HEK293T (cell line): ENCODE results near the gene EYS.

Source experiments
- CTCF ChIA-PET: fragments of 350-600 bp; formaldehyde crosslinking; extraction: SDS; loops from one replicate; lab custom pipeline; 2021; ENCODE audit warnings: antibody characterized with exemption, inconsistent platforms; lab: Yijun Ruan, JAX
- POLR2A ChIA-PET: fragments of 350-600 bp; formaldehyde crosslinking; extraction: SDS; loops from one replicate; lab custom pipeline; 2020; ENCODE audit warnings: antibody characterized with exemption, inconsistent platforms; lab: Yijun Ruan, JAX
- DNase-seq: peaks from one replicate; pipeline ENCODE4 v3.0.0; 2012; ENCODE audit warnings: mixed read lengths; ENCODE audit errors: extremely low spot score
- ARNT ChIP-seq: fragments of 450-650 bp; IDR thresholded peaks from 2 replicates; pipeline ENCODE4 v1.6.1; 2017; ENCODE audit warnings: mild to moderate bottlenecking
- BHLHE40 ChIP-seq: fragments of 450-650 bp; IDR thresholded peaks from 2 replicates; pipeline ENCODE4 v1.6.1; 2016; ENCODE audit warnings: mild to moderate bottlenecking, moderate library complexity, borderline replicate concordance
- CTBP1 ChIP-seq: fragments of 450-650 bp; IDR thresholded peaks from 2 replicates; pipeline ENCODE4 v1.6.1; 2016; ENCODE audit warnings: borderline replicate concordance
- ELF4 ChIP-seq: fragments of 450-650 bp; IDR thresholded peaks from 2 replicates; pipeline ENCODE4 v1.6.1; 2017; ENCODE audit warnings: antibody characterized with exemption
- FOXA1 ChIP-seq: fragments of 450-650 bp; IDR thresholded peaks from 2 replicates; pipeline ENCODE4 v1.6.1; 2016; ENCODE audit warnings: mild to moderate bottlenecking
- FOXK2 ChIP-seq: fragments of 450-650 bp; IDR thresholded peaks from 2 replicates; pipeline ENCODE4 v1.6.1; 2016; ENCODE audit warnings: mild to moderate bottlenecking
- FOXM1 ChIP-seq: fragments of 450-650 bp; IDR thresholded peaks from 2 replicates; pipeline ENCODE4 v1.6.1; 2017; ENCODE audit warnings: mild to moderate bottlenecking, borderline replicate concordance
- HDGF ChIP-seq: fragments of 450-650 bp; IDR thresholded peaks from 2 replicates; pipeline ENCODE4 v1.6.1; 2017; ENCODE audit warnings: antibody characterized with exemption, borderline replicate concordance
- L3MBTL2 ChIP-seq: fragments of 450-650 bp; conservative IDR thresholded peaks from 2 replicates; pipeline ENCODE4 v1.6.1; 2016; ENCODE audit warnings: mild to moderate bottlenecking
- LEF1 ChIP-seq: fragments of 450-650 bp; IDR thresholded peaks from 2 replicates; pipeline ENCODE4 v1.6.1; 2017; ENCODE audit warnings: mild to moderate bottlenecking, borderline replicate concordance
- NFRKB ChIP-seq: fragments of 450-650 bp; IDR thresholded peaks from 2 replicates; pipeline ENCODE4 v1.6.1; 2016; ENCODE audit warnings: mild to moderate bottlenecking, moderate library complexity
- PKNOX1 ChIP-seq: fragments of 450-650 bp; IDR thresholded peaks from 2 replicates; pipeline ENCODE4 v1.6.1; 2016
- SP1 ChIP-seq: fragments of 450-650 bp; IDR thresholded peaks from 2 replicates; pipeline ENCODE4 v1.6.1; 2017
- SUZ12 ChIP-seq: fragments of 450-650 bp; IDR thresholded peaks from 2 replicates; pipeline ENCODE4 v1.6.1; 2016; ENCODE audit warnings: mild to moderate bottlenecking
- TARDBP ChIP-seq: fragments of 450-650 bp; IDR thresholded peaks from 2 replicates; pipeline ENCODE4 v1.6.1; 2016
- ZNF384 ChIP-seq: fragments of 450-650 bp; IDR thresholded peaks from 2 replicates; pipeline ENCODE4 v1.6.1; 2016

Gene EYS

GRCh38 chr6:63713332-63713731 is 1993.7 kb downstream of the EYS start:
- POLR2A ChIA-PET: no interaction called here
- no peak for TF ChIP-seq PKNOX1
- TF ChIP-seq SP1: no peak
- TF ChIP-seq FOXK2: no peak
- TF ChIP-seq LEF1: no peak
- TF ChIP-seq ELF4: no peak
- TF ChIP-seq FOXM1: no peak
- TF ChIP-seq ZNF384: no peak
- no peak for TF ChIP-seq CTBP1
- no peak for TF ChIP-seq L3MBTL2
- no peak for TF ChIP-seq HDGF
- TF ChIP-seq FOXA1: no peak
- TF ChIP-seq TARDBP: no peak
- no peak for TF ChIP-seq ARNT
- TF ChIP-seq NFRKB: no peak
- no peak for TF ChIP-seq SUZ12
- TF ChIP-seq BHLHE40: no peak
- no peak for DNase-seq
- CTCF ChIA-PET: no interaction called here

GRCh38 chr6:63709148-63709547 is 1997.9 kb downstream of the EYS start:
- CTCF ChIA-PET: no interaction called here
- no peak for DNase-seq
- POLR2A ChIA-PET: no interaction called here
- TF ChIP-seq BHLHE40: no peak
- TF ChIP-seq LEF1: no peak
- no peak for TF ChIP-seq PKNOX1
- no peak for TF ChIP-seq FOXM1
- TF ChIP-seq ARNT: no peak
- no peak for TF ChIP-seq CTBP1
- no peak for TF ChIP-seq TARDBP
- no peak for TF ChIP-seq L3MBTL2
- TF ChIP-seq ZNF384: no peak
- no peak for TF ChIP-seq SP1
- TF ChIP-seq FOXK2: no peak
- no peak for TF ChIP-seq NFRKB
- no peak for TF ChIP-seq FOXA1
- no peak for TF ChIP-seq HDGF
- TF ChIP-seq ELF4: no peak
- TF ChIP-seq SUZ12: no peak

DNA sequence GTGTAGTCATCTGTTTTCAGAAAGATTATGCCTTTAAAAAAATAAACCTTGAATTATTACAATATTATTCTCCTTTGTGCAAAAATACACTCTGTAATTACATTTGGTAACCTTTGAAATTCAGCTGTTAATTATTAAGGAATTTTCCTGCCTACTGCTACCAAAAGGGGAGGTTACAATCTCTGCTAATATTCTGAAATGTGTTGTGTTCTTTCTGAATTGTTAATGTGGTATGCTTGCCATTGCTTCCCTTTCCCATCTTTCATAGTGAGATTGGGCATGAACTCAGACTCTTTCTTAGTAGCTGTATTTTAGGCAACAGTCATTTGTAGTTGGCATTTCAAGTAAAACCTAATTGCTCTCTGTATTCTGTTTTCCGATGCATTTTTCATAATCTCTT is 1998.4 kb downstream of the EYS start:
- ChIA-PET CTCF (no interaction called here), POLR2A (no interaction called here)
- DNase-seq: no peak
- TF ChIP-seq NFRKB (no peak), BHLHE40 (no peak), LEF1 (no peak), ZNF384 (no peak), FOXM1 (no peak), ELF4 (no peak), ARNT (no peak), PKNOX1 (no peak), CTBP1 (no peak), TARDBP (no peak), FOXK2 (no peak)

DNA sequence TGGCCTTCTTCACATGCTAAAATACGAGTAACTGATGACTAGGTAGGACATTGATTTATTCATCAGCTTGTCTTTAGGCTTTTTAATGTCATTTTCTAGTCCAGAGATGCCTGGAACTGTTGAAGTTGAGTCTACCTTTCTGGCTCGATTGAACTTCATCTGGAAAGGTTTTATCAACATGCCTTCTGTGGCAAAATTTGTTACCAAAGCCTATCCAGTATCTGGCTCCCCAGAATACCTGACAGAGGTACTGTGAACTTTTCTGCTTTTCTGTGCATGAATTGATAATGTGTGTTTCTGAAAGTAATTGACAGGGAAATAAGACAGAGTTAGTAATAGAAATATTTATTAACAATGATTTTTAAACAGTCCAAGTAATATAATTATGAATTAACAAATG is 2000.4 kb downstream of the EYS start:
- ChIA-PET POLR2A (no interaction called here), CTCF (no interaction called here)

DNA sequence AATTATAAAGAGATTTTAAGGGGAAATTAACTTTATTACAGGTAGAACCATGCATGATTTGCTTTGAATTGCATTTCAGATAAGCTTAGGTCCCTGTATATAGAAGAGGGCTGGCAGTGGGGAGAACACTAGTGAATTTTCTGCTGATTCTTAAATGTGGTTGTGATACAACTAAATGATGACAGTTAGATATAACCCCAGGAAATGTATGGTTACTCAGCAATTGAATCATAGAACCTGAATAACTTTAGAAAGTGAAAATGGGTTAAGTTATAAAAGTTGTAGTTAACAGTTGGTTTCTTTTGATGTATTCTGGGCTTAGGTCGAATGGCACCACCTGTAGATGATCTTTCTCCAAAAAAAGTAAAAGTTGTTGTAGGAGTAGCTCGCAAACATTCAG is 2001.3 kb downstream of the EYS start:
- CTCF ChIA-PET: interaction anchor here (1.3 kb wide), 1 partner anchor 107 kb away, joined by 3 read pairs; no protein-coding TSS in a partner anchor
- POLR2A ChIA-PET: no interaction called here

More for the DNA sequence above, 2000.4 kb downstream of the EYS start:
- DNase-seq: no peak
- no peak for TF ChIP-seq TARDBP
- TF ChIP-seq L3MBTL2: no peak
- no peak for TF ChIP-seq ARNT
- no peak for TF ChIP-seq FOXA1
- TF ChIP-seq LEF1: no peak
- TF ChIP-seq ZNF384: no peak
- no peak for TF ChIP-seq ELF4
- no peak for TF ChIP-seq SP1
- TF ChIP-seq CTBP1: no peak
- no peak for TF ChIP-seq SUZ12
- TF ChIP-seq FOXK2: no peak
- no peak for TF ChIP-seq NFRKB
- TF ChIP-seq HDGF: no peak
- TF ChIP-seq FOXM1: no peak
- TF ChIP-seq PKNOX1: no peak
- no peak for TF ChIP-seq BHLHE40

DNA sequence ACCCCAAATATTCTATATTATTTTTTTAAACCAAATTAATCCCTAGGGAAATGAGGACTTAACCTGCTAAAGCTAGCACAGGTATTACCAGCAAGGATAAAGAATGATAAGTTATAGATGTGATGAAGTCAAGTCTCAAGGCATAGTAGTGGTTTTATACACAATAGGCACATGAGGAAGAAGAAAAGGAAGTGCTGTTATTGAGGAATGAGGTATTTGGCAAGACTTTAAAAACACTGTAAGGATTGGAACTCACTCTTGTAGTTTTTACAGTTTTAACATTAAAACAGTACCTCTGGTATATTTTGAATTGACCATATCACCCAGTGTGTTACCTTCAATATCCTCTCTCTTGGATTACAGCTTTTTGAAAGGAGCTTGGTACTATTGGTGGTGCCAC is 2016.8 kb downstream of the EYS start:
- ChIA-PET POLR2A (no interaction called here), CTCF (no interaction called here)
- TF ChIP-seq PKNOX1 (no peak), HDGF (no peak), FOXM1 (no peak), L3MBTL2 (no peak), CTBP1 (no peak), NFRKB (no peak), FOXK2 (no peak), SP1 (no peak), SUZ12 (no peak)
- DNase-seq: no peak

More for the DNA sequence above, 2001.3 kb downstream of the EYS start:
- no peak for DNase-seq
- no peak for TF ChIP-seq NFRKB
- TF ChIP-seq ARNT: no peak
- TF ChIP-seq FOXM1: no peak
- no peak for TF ChIP-seq HDGF
